T-cell (primary cell): ENCODE results near the gene RNF168. TPM values are rescaled to one million over a fixed set of nuclear protein-coding genes. Genes with fewer than 3 reads are reported as not detected.

Source experiments
- ATAC-seq, 4 experiments: fragments of 200-7000 bp in 3 of 4; fragments of 150-1000 bp in 1 of 4; cut with Tn5 transposase; replicated peaks in 1 of 4; 1 replicate in 3 of 4; 2 replicates in 1 of 4; pipeline ENCODE4 v1.10.0; 2021; ENCODE audit warnings: moderate library complexity in 3 of 4, mild to moderate bottlenecking in 2 of 4, moderate number of reproducible peaks in 1 of 4
- CTCF ChIA-PET, 2 donors: fragments of 300-600 bp; sonication (Branson Sonifier 250); formaldehyde crosslinking; loops; one replicate each; lab custom pipeline; 2022; ENCODE audit warnings: antibody characterized with exemption in 2 of 2; lab: Charles Lee
- POLR2A ChIA-PET, 2 donors: fragments of 300-600 bp; sonication (Branson Sonifier 250); formaldehyde crosslinking; loops; one replicate each; lab custom pipeline; 2022; ENCODE audit warnings: antibody characterized with exemption in 2 of 2; lab: Charles Lee
- DNase-seq, 35 experiments: peaks; one replicate each; pipeline versions ENCODE4 v3.0.0 to v3.0.0-alpha.2; 2013 to 2023
- H3K27ac ChIP-seq: one replicate; pipeline ENCODE4 v1.5.1; 2013; ENCODE audit warnings: low read length
- H3K27me3 ChIP-seq, 2 experiments: replicated peaks in 1 of 2; 1 replicate in 1 of 2; 2 replicates in 1 of 2; pipeline versions ENCODE4 v1.6.1 to v1.7.0; 2013; ENCODE audit warnings: low read length in 1 of 2, mixed read lengths in 1 of 2; ENCODE audit not compliant: control insufficient read depth in 2 of 2, insufficient read depth in 2 of 2; ENCODE audit errors: extremely low read depth in 1 of 2
- H3K36me3 ChIP-seq, 2 donors: 1 replicate in 1 of 2; 2 replicates in 1 of 2; pipeline versions ENCODE4 v1.6.1 to v1.7.0; 2013; ENCODE audit warnings: low read length in 1 of 2; ENCODE audit not compliant: control insufficient read depth in 2 of 2, insufficient read depth in 1 of 2; ENCODE audit errors: extremely low read depth in 1 of 2
- H3K4me1 ChIP-seq, 2 experiments: 1 replicate in 1 of 2; 2 replicates in 1 of 2; pipeline versions ENCODE4 v1.6.1 to v1.7.0; 2013; ENCODE audit warnings: low read length in 2 of 2, mixed read lengths in 1 of 2; ENCODE audit not compliant: insufficient read depth in 2 of 2, control insufficient read depth in 1 of 2; ENCODE audit errors: extremely low read depth in 1 of 2
- H3K4me3 ChIP-seq, 2 donors: 1 replicate in 1 of 2; 2 replicates in 1 of 2; pipeline versions ENCODE4 v1.5.1 to v1.7.0; 2013; ENCODE audit warnings: mild to moderate bottlenecking in 2 of 2, low read length in 1 of 2, moderate library complexity in 1 of 2; ENCODE audit not compliant: control insufficient read depth in 1 of 2; ENCODE audit errors: extremely low read depth in 1 of 2
- H3K9me3 ChIP-seq: 2 replicates; pipeline ENCODE4 v1.7.0; 2013
- H3K27ac Mint-ChIP-seq, 2 donors: one replicate each; pipeline ENCODE4 v1.8.0; 2020 to 2021; ENCODE audit warnings: mild to moderate bottlenecking in 2 of 2, mixed read lengths in 2 of 2
- H3K27me3 Mint-ChIP-seq, 2 donors: one replicate each; pipeline ENCODE4 v1.8.0; 2021 to 2022; ENCODE audit warnings: mixed read lengths in 2 of 2
- H3K36me3 Mint-ChIP-seq: one replicate; pipeline ENCODE4 v1.8.0; 2021; ENCODE audit warnings: mixed read lengths
- H3K4me1 Mint-ChIP-seq, 3 donors: one replicate each; pipeline ENCODE4 v1.8.0; 2020 to 2022; ENCODE audit warnings: mixed read lengths in 3 of 3, mild to moderate bottlenecking in 1 of 3
- H3K4me3 Mint-ChIP-seq, 3 donors: one replicate each; pipeline ENCODE4 v1.8.0; 2020 to 2022; ENCODE audit warnings: mild to moderate bottlenecking in 3 of 3, mixed read lengths in 3 of 3, moderate library complexity in 3 of 3
- H3K9me3 Mint-ChIP-seq, 3 donors: one replicate each; pipeline ENCODE4 v1.8.0; 2020 to 2022; ENCODE audit warnings: mixed read lengths in 3 of 3
- WGBS: methylation state at CpG from one replicate; pipeline ENCODE4 v1.1.5; 2013; ENCODE audit warnings: missing lambda C conversion rate; ENCODE audit not compliant: insufficient coverage; 5-methylcytosine and 5-hydroxymethylcytosine counted together
- total RNA-seq, 35 experiments: library from RNA in 6 of 35; stranded (reverse) in 6 of 35; fragments of 120-200 nt in 1 of 35; gene quantifications; one replicate each; pipeline versions ENCODE4 v1.2.1 to v1.2.4 and lab custom pipeline; 2013 to 2026

RNF168 gene
- total RNA-seq, 5 donors from 2014 or later (not counting 1 experiment from before 2014, with no cell fraction given), result 27.1 to 71.2 (median 64.8) TPM

GRCh38 chr3:196518966-196519717 lies 15.6 kb upstream of the RNF168 start:
- Histone ChIP-seq H3K9me3 (peaks cover 4% of the 10 kb centered on the region), H3K4me1 (no peaks in the 10 kb centered on the region), H3K27ac (no peak overlapping the region), H3K4me3 (no peak overlapping the region), H3K36me3 (no peaks in the 10 kb centered on the region), H3K27me3 (peaks cover 0 to 8% of the 10 kb centered on the region in 2 experiments)
- H3K36me3 Mint-ChIP-seq, result peaks cover 20% of the 10 kb centered on the region
- H3K4me1 Mint-ChIP-seq, result no peaks in the 10 kb centered on the region
- DNase-seq (peak in 26 of 35 experiments; percentile 14 to 78 (median 40)), ATAC-seq (peak in 2 of 4 experiments; percentile 57 to 58)
- peaks cover 12 to 43% (median 28%) of the 10 kb centered on the region in 3 donors for H3K9me3 Mint-ChIP-seq
- ChIA-PET CTCF (interaction anchor here (0.9 to 1.1 kb wide), 5 partner anchors 9 to 270 kb away, joined by 3 to 4 read pairs (median 3); no protein-coding TSS in a partner anchor), POLR2A (no interaction called here)
- no peak overlapping the region for H3K4me3 Mint-ChIP-seq
- peaks cover 0 to 4% of the 10 kb centered on the region in 2 donors for H3K27me3 Mint-ChIP-seq
- no peak overlapping the region for H3K27ac Mint-ChIP-seq
- 80% methylated on average over 1 of the region's 12 CpGs for WGBS

GRCh38 chr3:196517919-196518318 lies 14.4 kb upstream of the RNF168 start:
- peaks cover 4% of the 10 kb centered on the region for H3K9me3 ChIP-seq
- WGBS, result 83% methylated on average over 1 of the region's 2 CpGs
- Mint-ChIP-seq H3K27ac (no peak overlapping the region), H3K36me3 (peaks cover 20% of the 10 kb centered on the region), H3K27me3 (peaks cover 0 to 4% of the 10 kb centered on the region in 2 donors), H3K9me3 (peaks cover 12 to 43% (median 28%) of the 10 kb centered on the region in 3 donors), H3K4me1 (no peaks in the 10 kb centered on the region), H3K4me3 (no peak overlapping the region)
- ATAC-seq, result no peak
- no peak for DNase-seq
- ChIA-PET CTCF (interaction anchor here (0.5 kb wide), 2 partner anchors 35 to 101 kb away, joined by 3 to 5 read pairs; no protein-coding TSS in a partner anchor), POLR2A (interaction anchor here in 1 of 2 donors (0.6 kb wide), 1 partner anchor 11 kb away, joined by 3 read pairs; no protein-coding TSS in a partner anchor)
- no peaks in the 10 kb centered on the region for H3K36me3 ChIP-seq
- H3K27ac ChIP-seq, result no peak overlapping the region
- no peaks in the 10 kb centered on the region for H3K4me1 ChIP-seq
- no peak overlapping the region for H3K4me3 ChIP-seq
- peaks cover 0 to 8% of the 10 kb centered on the region in 2 experiments for H3K27me3 ChIP-seq

GRCh38 chr3:196517162-196517800 lies 13.7 kb upstream of the RNF168 start:
- Histone ChIP-seq H3K27me3 (peaks cover 0 to 6% of the 10 kb centered on the region in 2 experiments), H3K4me3 (no peak overlapping the region), H3K9me3 (peaks cover 4% of the 10 kb centered on the region), H3K27ac (no peak overlapping the region), H3K4me1 (no peaks in the 10 kb centered on the region), H3K36me3 (no peaks in the 10 kb centered on the region)
- CTCF ChIA-PET, result interaction anchor here (0.5 to 0.7 kb wide), 3 partner anchors 50 to 352 kb away, joined by 3 to 5 read pairs (median 4); no protein-coding TSS in a partner anchor
- no peak for DNase-seq
- H3K4me3 Mint-ChIP-seq, result no peak overlapping the region
- no peak overlapping the region for H3K27ac Mint-ChIP-seq
- POLR2A ChIA-PET, result no interaction called here
- peaks cover 0 to 4% of the 10 kb centered on the region in 2 donors for H3K27me3 Mint-ChIP-seq
- WGBS, result no CpG with 5 or more reads among the region's 2 CpGs
- ATAC-seq, result no peak
- no peaks in the 10 kb centered on the region for H3K4me1 Mint-ChIP-seq
- H3K9me3 Mint-ChIP-seq, result peaks cover 12 to 39% (median 28%) of the 10 kb centered on the region in 3 donors
- H3K36me3 Mint-ChIP-seq, result peaks cover 20% of the 10 kb centered on the region

GRCh38 chr3:196514913-196515621 lies 11.5 kb upstream of the RNF168 start, which contains the start of gene SMCO1:
Gene SMCO1, minus strand, starts transcription at chr3:196515346. Its CDS starts 137 bp downstream, at chr3:196515209.
- Histone ChIP-seq H3K36me3 (no peaks in the 10 kb centered on the region), H3K4me1 (no peaks in the 10 kb centered on the region), H3K27ac (no peak within 1 kb of the TSS), H3K27me3 (peaks cover 0 to 9% of the 10 kb centered on the region in 2 experiments), H3K4me3 (no peak within 1 kb of the TSS), H3K9me3 (peaks cover 4% of the 10 kb centered on the region)
- WGBS, result 95% methylated on average over 7 of the region's 10 CpGs
- ChIA-PET CTCF (interaction anchor here in 1 of 2 donors (0.6 kb wide), 1 partner anchor 10 kb away, joined by 3 read pairs; no protein-coding TSS in a partner anchor), POLR2A (no interaction called here)
- H3K9me3 Mint-ChIP-seq, result peaks cover 3 to 21% (median 13%) of the 10 kb centered on the region in 3 donors
- H3K36me3 Mint-ChIP-seq, result peaks cover 10% of the 10 kb centered on the region
- peaks cover 0 to 4% (median 0%) of the 10 kb centered on the region in 3 donors for H3K4me1 Mint-ChIP-seq
- no peak within 1 kb of the TSS for H3K27ac Mint-ChIP-seq
- ATAC-seq (no peak), DNase-seq (no peak)
- H3K27me3 Mint-ChIP-seq, result peaks cover 0 to 8% of the 10 kb centered on the region in 2 donors
- H3K4me3 Mint-ChIP-seq, result no peak within 1 kb of the TSS

GRCh38 chr3:196514350-196514716 lies 10.8 kb upstream of the RNF168 start:
- DNase-seq (no peak), ATAC-seq (no peak)
- ChIA-PET POLR2A (no interaction called here), CTCF (no interaction called here)
- peaks cover 3 to 15% (median 8%) of the 10 kb centered on the region in 3 donors for H3K9me3 Mint-ChIP-seq
- Histone ChIP-seq H3K4me1 (no peaks in the 10 kb centered on the region), H3K27ac (no peak overlapping the region), H3K4me3 (no peak overlapping the region), H3K36me3 (no peaks in the 10 kb centered on the region), H3K9me3 (peaks cover 4% of the 10 kb centered on the region), H3K27me3 (peaks cover 0 to 9% of the 10 kb centered on the region in 2 experiments)
- peaks cover 0 to 8% of the 10 kb centered on the region in 2 donors for H3K27me3 Mint-ChIP-seq
- peaks cover 5% of the 10 kb centered on the region for H3K36me3 Mint-ChIP-seq
- H3K4me3 Mint-ChIP-seq, result no peak overlapping the region
- WGBS, result no CpG with 5 or more reads among the region's 1 CpG
- H3K4me1 Mint-ChIP-seq, result peaks cover 0 to 4% (median 0%) of the 10 kb centered on the region in 3 donors
- no peak overlapping the region for H3K27ac Mint-ChIP-seq
